ENCODE data around the gene ZNF431. TPM values are rescaled to one million over a fixed set of nuclear protein-coding genes. Genes with fewer than 3 reads are reported as not detected.
"Not testable (repeated sequence)": the region's sequence is repeated elsewhere in the genome, so short reads cannot be mapped to it uniquely, and the experiment has no call there.

The ZNF431 gene
- 26.5 TPM for total RNA-seq

DNA sequence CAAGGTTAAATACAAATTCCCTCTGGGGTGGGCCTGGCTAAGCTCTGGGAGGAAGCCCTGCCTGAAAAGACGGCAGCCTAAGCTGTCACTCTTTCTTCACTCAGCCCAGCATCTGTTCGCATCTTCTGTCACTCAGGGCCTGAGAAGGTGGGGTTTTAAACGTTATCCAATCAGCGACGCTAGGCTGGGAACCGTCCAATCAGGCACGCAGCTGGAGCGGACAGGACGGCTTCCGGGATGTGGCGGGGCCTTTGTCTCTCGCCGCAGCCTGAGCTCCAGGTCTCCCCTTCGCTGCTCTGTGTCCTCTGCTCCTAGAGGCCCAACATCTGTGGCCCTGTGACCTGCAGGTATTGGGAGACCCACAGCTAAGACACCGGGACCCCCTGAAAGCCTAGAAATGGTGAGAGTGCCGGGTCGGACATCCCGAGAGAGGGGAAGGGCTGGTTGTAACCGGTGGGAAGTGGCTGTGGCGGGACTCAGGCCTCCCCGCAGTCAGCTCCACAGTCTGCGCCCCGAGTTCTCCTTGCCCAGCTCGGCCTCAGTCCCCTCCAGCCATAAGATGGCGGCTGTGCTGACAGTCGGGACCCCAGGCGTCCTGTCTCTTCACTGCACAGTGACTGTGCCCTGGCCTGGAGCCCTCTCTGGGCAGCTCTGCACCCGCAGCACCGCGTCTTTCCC lies at the start of gene ZNF431:
Gene ZNF431 (plus strand): TSS at position 254 of the 678 bp plus-strand sequence. CDS start 144 bp downstream, at position 398.
- DNase-seq (ENCODE audit: low spot score) = peak; percentile 95

DNA sequence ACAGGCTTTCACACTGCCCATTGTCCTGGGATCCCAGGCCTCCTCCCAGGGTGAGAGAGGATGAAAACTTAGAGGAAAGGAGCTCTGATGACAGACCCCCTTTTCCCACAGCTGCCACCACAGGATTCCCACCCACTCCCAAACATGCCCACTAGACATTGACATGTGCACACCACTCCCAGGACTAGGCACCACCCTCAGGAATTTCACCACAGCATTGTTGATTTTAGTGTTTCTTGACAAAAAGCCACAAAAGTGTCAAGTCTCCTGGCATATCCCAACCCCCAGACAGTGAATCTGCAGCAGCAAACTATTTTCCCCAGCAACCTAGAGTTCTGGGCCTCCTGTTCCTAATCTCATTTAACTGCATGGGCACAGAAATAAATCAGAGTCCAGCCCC lies 49.7 kb upstream of the ZNF431 start:
- DNase-seq (ENCODE audit: low spot score) = no peak

DNA sequence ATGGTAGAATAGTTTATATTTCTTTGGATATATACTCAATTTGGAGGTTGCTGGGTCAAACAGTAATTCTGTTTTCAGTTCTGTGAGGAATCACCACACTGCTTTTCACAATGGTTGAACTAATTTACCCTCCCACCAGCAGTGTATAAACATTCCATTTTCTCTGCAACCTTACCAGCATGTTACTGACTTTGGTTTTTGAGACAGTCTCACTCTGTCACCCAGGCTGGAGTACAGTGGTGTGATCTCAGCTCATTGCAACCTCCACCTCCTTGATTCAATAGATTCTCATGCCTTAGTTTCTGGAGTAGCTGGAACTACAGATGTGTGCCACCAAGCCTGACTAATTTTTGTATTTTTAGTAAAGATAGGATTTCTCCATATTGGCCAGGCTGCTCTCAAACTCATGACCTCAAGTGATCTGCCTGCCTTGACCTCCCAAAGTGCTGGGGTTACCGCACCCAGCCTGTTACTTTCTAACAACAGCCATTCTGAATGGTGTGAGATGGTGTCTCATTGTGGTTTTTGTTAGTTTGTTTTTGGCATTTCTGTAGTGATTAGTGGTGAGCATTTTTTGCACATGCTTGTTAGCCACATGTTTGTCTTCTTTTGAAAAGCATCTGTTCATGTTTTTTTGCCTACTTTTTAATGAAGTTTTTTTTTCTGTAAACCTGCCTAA lies 47.4 kb upstream of the ZNF431 start:
- DNase-seq (ENCODE audit: low spot score) = no peak

DNA sequence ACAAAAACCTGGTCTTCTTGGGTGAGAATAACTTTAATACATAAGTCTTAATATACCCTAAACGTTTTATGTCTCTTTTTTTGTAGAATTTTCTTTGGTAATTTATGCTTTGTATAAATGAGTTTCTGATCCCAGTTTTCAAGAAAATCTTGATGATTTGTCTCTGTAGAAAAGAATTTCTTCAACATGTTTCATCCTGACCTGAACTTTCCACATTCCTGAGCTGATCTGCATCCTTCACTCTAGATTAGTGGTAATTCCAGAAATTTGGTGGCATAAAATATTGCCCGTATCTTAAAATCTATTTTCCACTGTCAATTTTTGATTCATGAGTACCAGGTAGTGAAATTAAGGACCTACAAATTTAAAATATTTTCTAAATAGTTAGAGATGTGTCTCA lies 43.5 kb upstream of the ZNF431 start:
- no peak for DNase-seq (ENCODE audit: low spot score)

DNA sequence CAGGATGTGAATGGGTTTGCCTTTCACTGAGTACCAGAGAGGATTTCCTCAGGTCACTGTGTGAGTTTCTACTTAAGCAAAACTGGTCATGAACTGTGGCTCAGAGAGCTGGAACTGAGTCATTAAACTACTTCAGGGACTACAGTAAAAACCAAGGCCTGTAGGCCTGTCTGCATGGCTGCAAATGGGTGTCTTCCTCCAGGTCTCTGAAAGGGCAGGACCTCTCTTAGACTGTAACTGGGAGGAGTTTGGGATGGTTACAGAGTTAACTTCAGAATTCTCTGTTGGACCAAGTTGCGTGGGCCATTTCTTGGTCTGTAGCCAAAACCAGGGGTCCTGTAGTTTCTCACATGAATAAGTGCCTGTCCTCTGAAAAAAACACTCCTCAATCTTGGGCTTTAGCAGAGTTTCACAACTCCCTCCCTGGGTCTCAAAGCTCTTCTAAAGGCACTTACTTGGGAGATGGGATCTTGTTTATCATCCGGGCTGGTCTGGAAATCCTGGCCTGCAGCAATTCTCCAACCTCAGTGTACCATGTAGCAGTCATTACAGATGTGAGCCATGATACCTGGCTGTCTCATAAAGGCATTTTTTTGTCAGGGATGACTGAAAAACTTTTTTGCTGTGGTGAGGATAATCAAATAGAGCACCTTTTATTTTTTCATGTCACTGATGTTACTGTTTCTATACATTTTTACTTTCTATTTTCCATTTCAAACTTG lies 40.2 kb upstream of the ZNF431 start:
- no peak for DNase-seq (ENCODE audit: low spot score)

DNA sequence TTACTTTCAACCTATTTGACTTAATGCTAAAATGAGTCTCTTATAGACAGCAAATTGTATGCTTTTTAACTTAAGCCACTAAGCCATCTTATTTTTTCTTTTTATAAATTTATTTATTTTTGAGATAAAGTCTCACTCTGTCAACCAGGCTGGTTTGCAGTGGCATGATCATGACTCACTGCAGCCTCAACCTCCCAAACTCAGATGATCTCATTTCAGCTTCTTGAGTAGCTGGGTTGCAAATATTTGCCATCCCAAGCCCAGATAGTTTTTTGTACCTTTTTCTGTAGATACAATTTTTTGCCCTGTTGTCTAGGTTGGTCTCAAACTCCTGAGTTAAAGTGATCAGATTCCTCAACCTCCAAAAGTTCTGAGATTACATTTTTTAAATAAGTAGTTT lies 32.7 kb upstream of the ZNF431 start:
- DNase-seq (ENCODE audit: low spot score) = no peak

DNA sequence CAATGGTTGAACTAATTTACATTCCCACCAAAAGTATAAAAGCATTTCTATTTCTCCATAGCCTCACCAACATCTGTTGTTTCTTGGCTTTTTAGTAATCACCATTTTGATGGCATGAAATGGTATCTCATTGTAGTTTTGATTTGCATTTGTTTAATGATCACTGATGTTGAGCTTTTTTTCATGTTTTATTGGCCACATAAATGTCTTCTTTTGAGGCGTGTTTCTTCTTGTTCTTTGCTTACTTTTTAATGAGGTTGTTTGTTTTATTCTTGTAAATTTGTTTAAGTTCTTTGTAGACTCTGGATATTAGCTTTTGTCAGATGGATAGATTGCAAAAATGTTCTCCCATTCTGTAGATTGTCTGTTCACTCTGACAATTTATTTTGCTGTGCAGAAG lies 31.7 kb upstream of the ZNF431 start:
- no peak for DNase-seq (ENCODE audit: low spot score)

DNA sequence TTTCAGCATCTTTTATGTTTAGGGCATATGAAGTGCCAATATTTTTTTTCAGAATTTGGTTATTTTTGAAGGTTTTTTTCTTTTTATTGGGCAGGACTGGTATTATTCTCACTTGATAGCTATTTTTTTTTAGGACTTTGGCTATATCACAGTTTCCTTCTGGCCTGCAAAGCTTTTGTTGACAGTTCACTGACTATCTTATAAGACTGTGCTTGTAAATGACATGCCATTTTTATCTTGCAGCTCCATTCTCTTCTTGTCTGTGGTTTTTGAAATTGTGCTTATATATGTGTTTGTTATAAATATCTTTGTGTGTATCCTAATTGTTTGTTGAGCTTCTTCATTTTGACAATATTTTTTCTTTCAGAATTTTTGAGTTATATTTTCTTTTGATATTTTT lies 26.4 kb upstream of the ZNF431 start:
- no peak for DNase-seq (ENCODE audit: low spot score)

DNA sequence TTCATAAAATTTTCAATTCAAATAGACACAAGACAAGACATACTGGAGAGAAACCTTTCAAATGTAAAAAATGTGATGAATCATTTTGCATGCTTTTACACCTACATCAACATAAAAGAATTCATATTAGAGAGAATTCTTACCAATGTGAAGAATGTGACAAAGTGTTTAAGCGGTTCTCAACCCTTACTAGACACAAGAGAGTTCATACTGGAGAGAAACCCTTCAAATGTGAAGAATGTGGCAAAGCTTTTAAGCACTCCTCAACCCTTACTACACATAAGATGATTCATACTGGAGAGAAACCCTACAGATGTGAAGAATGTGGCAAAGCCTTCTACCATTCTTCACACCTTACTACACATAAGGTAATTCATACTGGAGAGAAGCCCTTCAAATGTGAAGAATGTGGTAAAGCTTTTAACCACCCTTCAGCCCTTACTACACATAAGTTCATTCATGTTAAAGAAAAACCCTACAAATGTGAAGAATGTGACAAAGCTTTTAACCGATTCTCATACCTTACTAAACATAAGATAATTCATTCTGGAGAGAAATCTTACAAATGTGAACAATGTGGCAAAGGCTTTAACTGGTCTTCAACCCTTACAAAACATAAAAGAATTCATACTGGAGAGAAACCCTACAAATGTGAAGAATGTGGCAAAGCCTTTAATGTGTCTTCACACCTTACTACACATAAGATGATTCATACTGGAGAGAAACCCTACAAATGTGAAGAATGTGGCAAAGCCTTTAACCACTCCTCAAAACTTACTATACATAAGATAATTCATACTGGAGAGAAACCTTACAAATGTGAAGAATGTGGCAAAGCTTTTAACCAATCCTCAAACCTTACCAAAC lies 24.6 kb upstream of the ZNF431 start:
- no peak for DNase-seq (ENCODE audit: low spot score)

DNA sequence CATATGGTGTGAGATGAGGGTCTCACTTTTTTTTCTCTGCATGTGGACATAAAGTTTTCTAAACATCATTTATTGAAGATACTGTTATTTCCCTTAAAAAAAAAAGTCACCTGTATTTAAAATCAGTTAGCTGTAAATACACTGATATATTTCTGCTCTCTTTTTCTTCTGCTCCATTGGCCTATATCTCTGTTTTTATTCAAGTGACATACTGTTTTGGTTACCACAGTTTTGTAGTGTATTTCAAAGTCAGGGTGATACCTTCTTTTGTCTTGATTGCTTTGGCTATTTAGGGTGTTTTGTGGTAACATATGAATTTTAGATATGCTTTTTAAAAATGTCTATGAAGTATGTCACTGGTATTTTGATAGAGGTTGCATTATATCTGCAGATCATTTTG lies 15.8 kb upstream of the ZNF431 start:
- DNase-seq (ENCODE audit: low spot score) = no peak

DNA sequence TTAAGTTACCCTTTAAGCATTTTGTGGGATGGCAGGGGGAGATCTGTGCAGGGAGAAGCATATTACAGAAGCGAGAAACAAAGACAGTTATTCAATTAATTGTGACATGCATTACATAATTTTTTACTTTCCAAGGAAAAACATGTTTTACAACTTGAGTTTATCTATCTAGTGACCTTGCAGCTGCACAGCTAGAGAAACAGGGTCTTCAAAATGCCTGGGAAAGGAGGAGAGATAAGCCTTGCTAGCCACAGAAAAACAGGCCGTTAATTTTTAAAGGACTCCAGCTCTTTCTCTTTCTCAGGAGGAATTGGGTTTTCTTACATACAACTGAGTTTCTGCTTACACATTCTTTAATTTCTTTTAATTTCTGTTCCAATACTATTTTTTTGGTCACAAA lies 14.8 kb upstream of the ZNF431 start:
- no peak for DNase-seq (ENCODE audit: low spot score)

DNA sequence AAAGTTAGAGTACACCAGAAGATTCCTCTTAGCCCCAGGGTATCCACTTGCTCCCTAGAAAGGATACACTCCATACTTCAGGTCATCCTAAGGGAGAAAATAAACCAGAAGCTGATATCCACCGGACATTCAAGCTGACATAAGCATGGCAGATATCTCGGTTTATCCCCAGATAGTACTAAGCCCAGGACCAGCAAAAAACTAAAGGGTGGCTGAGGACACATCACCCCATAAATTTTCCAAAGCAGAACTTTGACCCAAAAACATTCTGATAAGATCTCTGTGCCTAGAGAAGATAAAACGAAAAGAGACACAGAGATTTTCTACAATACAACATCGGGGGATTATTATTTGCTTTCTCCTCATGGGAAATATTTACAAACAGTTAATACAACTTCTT lies 13.9 kb upstream of the ZNF431 start:
- DNase-seq (ENCODE audit: low spot score) = no peak

DNA sequence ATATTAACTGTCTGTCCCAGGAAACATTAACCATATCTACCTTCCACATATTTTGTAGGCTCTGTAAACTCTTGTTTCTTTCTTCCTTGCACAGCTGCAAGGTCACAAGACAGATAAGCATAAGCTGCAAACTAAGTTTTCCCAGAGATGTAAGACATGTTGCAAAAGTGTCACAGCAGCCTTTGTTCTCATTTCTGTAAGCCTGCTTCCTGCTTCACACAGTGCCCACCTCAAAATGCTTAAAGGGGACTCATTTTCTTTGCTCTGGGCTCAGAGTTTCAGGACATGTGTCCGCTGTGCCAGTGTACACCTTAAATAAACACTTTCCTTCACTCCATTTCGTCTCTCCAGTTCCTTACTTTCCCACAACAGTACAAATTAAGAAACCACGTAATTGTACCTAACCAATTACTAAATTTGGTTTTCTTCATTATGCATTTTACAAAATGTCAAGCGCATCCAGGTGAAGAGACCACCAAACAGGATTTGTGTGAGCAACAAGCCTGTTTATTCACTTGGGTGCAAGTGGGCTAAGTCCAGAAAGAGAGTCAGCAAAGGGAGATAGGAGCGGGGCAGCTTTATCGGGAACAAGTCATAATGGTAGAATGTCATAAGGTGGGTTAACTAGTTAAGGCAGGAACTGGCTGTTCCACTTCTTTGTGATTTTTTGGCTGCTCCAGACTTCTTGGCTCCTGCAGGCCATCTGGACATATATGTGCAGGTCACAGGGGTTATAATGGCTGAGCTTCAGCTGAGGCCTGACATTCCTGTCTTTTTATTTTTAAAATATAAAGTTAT lies 12.7 kb upstream of the ZNF431 start:
- no peak for DNase-seq (ENCODE audit: low spot score)

DNA sequence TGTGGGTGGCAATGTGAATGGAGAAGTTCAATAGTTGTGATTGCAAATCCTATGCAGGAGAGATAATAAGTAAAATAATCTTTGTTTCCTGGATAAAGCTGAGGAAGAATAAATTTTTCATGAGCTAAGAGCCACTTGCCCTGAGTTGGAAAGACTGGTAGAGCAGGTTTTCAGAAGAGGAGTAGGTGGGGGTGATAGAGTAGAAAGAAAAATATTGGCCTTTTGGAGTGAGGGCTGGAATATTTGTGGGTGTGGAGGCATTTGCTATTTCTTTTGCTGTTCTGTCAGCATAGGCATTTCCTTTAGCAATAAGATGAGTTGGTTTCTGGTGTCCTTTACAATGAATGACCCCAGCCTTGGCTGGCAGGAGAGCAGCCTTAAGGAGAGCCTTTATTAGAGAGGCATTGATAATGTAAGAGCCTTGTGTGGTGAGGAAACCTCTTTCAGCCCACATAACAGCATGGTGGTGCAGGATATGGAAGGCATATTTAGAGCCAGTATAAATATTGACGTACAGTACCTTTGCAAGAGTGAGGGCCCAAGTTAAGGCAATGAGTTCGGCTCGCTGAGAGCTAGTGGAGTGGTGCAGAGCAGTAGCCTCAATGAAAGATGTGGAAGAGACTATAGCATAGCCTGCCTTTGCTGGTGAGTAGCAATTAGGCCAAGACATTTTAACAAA lies 11.6 kb upstream of the ZNF431 start:
- DNase-seq (ENCODE audit: low spot score) = no peak

DNA sequence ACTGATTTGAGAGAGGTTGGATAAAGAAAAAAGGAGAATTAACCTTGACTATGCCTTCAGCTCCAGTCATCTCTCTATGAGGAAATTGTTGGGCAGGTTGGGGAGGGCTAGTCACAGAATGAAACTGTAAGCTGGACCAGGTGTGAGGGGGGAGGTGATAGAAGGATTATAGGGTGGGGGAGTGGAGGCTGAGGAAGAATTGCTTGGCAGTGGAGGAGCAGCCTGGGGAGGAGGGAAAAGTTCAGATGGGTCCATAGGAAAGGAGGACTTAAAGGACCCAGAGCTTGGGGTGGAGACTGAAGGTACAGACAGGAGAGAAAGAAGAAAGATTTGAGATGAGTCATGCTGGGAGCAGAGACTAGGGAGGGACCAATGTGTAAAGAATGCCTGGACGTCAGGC lies 8.2 kb upstream of the ZNF431 start:
- no peak for DNase-seq (ENCODE audit: low spot score)

DNA sequence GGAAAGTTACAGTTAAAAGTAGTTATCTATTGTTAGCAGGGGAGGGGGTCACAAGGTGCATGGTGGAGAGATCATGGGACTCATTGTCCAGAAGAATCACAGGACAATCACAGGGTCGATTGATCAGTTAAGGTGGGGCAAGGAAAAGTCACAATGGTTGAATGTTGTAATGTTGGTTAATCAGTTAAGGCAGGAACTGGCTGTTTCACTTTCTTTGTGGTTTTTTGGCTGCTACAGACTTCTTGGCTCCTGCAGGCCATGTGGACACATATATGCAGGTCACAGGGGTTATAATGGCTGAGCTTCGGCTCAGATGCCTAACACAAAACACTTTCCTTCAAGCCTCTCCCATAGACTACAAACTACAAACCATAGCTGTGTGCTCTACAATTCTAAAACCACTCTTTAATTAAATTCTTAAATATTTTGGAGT lies 6.9 kb upstream of the ZNF431 start:
- DNase-seq (ENCODE audit: low spot score) = no peak

DNA sequence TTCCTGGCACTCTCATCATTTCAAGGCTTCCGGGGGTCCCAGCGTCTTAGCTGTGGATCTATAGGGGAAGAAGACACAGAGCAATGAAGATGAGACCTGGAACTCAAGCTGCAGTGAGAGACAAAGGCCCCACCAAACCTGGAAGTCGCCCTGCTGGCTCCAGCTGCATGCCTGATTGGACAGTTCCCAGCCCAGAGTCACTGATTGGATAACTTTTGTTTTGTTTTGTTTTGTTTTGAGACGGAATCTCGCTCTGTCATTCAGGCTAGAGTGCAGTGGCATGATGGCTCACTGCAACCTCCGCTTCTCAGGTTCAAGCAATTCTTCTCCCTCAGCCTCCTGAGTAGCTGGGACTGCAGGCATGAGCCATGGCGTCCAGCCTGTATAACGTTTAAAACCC lies 6.4 kb upstream of the ZNF431 start:
- no peak for DNase-seq (ENCODE audit: low spot score)

DNA sequence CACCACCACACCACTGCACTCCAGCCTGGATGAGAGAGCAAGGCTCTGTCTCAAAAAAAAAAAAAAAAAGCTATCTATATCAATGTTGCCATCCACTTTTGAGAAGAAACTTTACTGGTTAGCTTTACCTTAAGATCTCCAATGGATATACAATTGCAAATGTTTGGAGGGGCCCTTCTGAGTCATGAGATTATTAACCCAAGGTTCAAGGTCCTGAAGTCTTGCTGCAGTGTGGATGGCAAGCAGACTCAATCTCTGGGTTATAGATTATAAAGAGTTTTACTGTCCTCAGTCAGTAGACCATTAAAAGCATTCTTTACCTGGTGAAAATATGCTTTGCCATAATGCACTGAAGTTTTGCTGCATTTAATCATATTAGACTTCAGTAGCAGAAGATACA lies 3.7 kb upstream of the ZNF431 start:
- DNase-seq (ENCODE audit: low spot score) = no peak

DNA sequence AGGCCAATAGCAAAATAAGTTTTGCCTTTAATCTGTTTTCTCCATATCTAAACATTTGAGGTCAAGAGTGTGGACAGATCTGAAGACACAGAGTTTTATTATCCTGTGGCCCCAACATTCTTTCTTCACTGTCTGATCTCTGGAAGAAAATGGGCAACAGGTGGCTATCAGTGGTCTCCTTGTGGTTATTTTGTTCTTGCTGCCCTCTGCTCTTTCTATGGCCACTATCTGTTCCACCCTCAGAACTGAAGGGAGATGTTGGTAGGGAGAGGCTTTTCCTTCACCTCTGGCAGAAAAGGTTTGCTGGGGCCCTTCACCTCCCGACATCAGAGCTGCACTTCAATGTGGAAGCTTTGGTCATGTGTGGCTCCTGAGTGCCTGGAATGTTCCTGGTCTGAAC lies 834 bp upstream of the ZNF431 start:
- not testable (repeated sequence) for DNase-seq (ENCODE audit: low spot score)

DNA sequence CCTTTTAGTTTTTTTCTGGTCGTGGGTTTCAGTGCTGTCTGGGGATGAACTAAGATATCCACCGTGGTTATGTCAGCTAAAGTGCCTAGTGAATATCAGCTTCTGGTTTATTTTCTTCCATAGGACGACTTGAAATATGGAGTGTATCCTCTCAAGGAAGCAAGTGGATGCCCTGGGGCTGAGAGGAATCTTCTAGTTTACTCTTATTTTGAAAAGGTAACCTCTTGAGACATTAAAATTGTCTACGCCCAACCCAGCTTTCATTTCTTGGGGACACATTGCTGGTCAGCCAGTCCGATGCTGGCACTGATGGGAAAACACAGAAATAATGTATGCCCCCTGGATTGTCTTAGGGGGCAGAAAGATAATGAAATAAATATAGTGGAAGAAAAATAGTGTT lies 1.6 kb downstream of the ZNF431 start:
- no peak for DNase-seq (ENCODE audit: low spot score)

DNA sequence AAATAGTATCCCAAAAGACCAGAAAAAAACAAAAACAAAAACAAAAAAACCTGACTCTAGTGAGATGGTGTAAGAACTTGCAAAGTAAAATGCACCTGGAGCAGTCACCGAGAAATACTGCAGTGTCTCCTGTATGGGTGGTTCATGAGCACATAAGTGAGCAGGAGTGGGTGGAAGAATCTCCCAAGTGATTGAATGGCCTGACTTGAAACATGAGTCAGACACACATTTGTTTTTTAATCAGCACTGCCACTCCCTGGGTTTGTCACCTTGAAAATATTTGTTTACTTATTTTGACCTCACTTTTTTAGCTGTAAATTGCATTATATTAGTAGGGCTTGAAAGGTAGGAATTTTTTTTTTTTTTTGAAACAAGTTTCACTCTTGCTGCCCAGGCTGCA lies 2.0 kb downstream of the ZNF431 start:
- no peak for DNase-seq (ENCODE audit: low spot score)

Data from ureter (tissue), 1 donor.